HepG2 (cell line): ENCODE data around the gene ACSS2. TPM values are rescaled to one million over a fixed set of nuclear protein-coding genes. Genes with fewer than 3 reads are reported as not detected.

Experiments
- ATF1 ChIP-seq: IDR thresholded peaks from 2 replicates; pipeline ENCODE4 v1.6.1; 2016; ENCODE audit warnings: mild to moderate bottlenecking, control low read depth
- CAMTA2 ChIP-seq: sonication (generic); formaldehyde crosslinking; IDR thresholded peaks from 2 replicates; pipeline ENCODE4 v1.4.0; 2020; ENCODE audit warnings: mild to moderate bottlenecking, missing genetic modification reagents, borderline replicate concordance
- DNMT1 ChIP-seq: sonication (generic); formaldehyde crosslinking; IDR thresholded peaks from 2 replicates; pipeline ENCODE4 v1.5.1; 2020; ENCODE audit warnings: mild to moderate bottlenecking, missing genetic modification reagents
- ERF ChIP-seq: IDR thresholded peaks from 2 replicates; pipeline ENCODE4 v1.6.1; 2018; ENCODE audit warnings: missing biosample characterization, missing genetic modification reagents
- ESRRA ChIP-seq: sonication (generic); formaldehyde crosslinking; IDR thresholded peaks from 2 replicates; pipeline ENCODE4 v1.5.1; 2020; ENCODE audit warnings: mild to moderate bottlenecking, low read depth, missing genetic modification reagents
- FOXC1 ChIP-seq: sonication (generic); formaldehyde crosslinking; IDR thresholded peaks from 2 replicates; pipeline ENCODE4 v1.8.0; 2022; ENCODE audit warnings: mild to moderate bottlenecking, missing genetic modification reagents, borderline replicate concordance
- GATAD1 ChIP-seq: IDR thresholded peaks from 2 replicates; pipeline ENCODE4 v1.6.1; 2016; ENCODE audit warnings: missing genetic modification reagents, missing compliant biosample characterization
- HES4 ChIP-seq: sonication (generic); formaldehyde crosslinking; IDR thresholded peaks from 2 replicates; pipeline ENCODE4 v1.9.0; 2021; ENCODE audit warnings: mild to moderate bottlenecking, missing genetic modification reagents, borderline replicate concordance
- JUN ChIP-seq: sonication (generic); formaldehyde crosslinking; IDR thresholded peaks from 2 replicates; pipeline ENCODE4 v1.4.0; 2020; ENCODE audit warnings: mild to moderate bottlenecking, missing genetic modification reagents
- KDM4B ChIP-seq: sonication (generic); formaldehyde crosslinking; IDR thresholded peaks from 2 replicates; pipeline ENCODE4 v1.4.0; 2020; ENCODE audit warnings: missing genetic modification reagents
- MIER3 ChIP-seq: IDR thresholded peaks from 2 replicates; pipeline ENCODE4 v1.6.1; 2016; ENCODE audit warnings: missing compliant biosample characterization, borderline replicate concordance
- NR2F1 ChIP-seq, 2 experiments: fragments of 450-650 bp in 1 of 2; formaldehyde crosslinking in 1 of 2; IDR thresholded peaks; 2 replicates each; pipeline versions ENCODE4 v1.5.0 to v1.6.1; 2016 to 2020; ENCODE audit warnings: mild to moderate bottlenecking in 1 of 2, missing compliant biosample characterization in 1 of 2, missing genetic modification reagents in 1 of 2, moderate library complexity in 1 of 2
- PHF8 ChIP-seq: sonication (generic); formaldehyde crosslinking; IDR thresholded peaks from 2 replicates; pipeline ENCODE4 v1.5.0; 2020; ENCODE audit warnings: missing genetic modification reagents
- RAD21 ChIP-seq: fragments of 450-650 bp; formaldehyde crosslinking; IDR thresholded peaks from 2 replicates; pipeline ENCODE4 v1.5.0; 2020; ENCODE audit warnings: mild to moderate bottlenecking
- RBM22 ChIP-seq: fragments of 200-400 bp; formaldehyde crosslinking; optimal IDR thresholded peaks from 2 replicates; pipeline ENCODE3; 2017; ENCODE audit warnings: mild to moderate bottlenecking, low read length, moderate library complexity
- RBM39 ChIP-seq: fragments of 200-400 bp; formaldehyde crosslinking; IDR thresholded peaks from one replicate; pipeline ENCODE4 v1.6.1; 2018; ENCODE audit warnings: antibody characterized with exemption, mild to moderate bottlenecking, low read depth, low read length; ENCODE audit not compliant: poor library complexity, severe bottlenecking
- REL ChIP-seq: sonication (generic); formaldehyde crosslinking; conservative IDR thresholded peaks from 2 replicates; pipeline ENCODE4 v1.8.0; 2022; ENCODE audit warnings: mild to moderate bottlenecking, missing genetic modification reagents, moderate library complexity
- SIN3B ChIP-seq: fragments of 150-350 bp; IDR thresholded peaks from 2 replicates; pipeline ENCODE4 v1.6.1; 2014; ENCODE audit warnings: low read length
- SUZ12 ChIP-seq: fragments of 150-350 bp; IDR thresholded peaks from 2 replicates; pipeline ENCODE4 v1.6.1; 2014; ENCODE audit warnings: low read depth, low read length
- ZBTB1 ChIP-seq: sonication (generic); formaldehyde crosslinking; IDR thresholded peaks from 2 replicates; pipeline ENCODE4 v1.4.0; 2020; ENCODE audit warnings: missing genetic modification reagents, borderline replicate concordance
- ZBTB7B ChIP-seq: sonication (generic); formaldehyde crosslinking; IDR thresholded peaks from 2 replicates; pipeline ENCODE4 v1.4.0; 2020; ENCODE audit warnings: missing genetic modification reagents
- ZKSCAN1 ChIP-seq: fragments of 150-350 bp; IDR thresholded peaks from 2 replicates; pipeline ENCODE4 v1.6.1; 2014; ENCODE audit warnings: low read length
- ZNF569 ChIP-seq: sonication (generic); formaldehyde crosslinking; IDR thresholded peaks from 2 replicates; pipeline ENCODE4 v1.5.0; 2020; ENCODE audit warnings: mild to moderate bottlenecking, missing genetic modification reagents, moderate library complexity, borderline replicate concordance
- polyA plus RNA-seq, 8 experiments: library from polyadenylated mRNA; depleted of rRNA in 3 of 8; stranded (reverse) in 7 of 8; unstranded in 1 of 8; fragments of >200 nt; fragmentation: Illumina TruSeq in 4 of 8; extraction: Trizol in 4 of 8; gene quantifications; 2 replicates each; pipeline versions ENCODE4 v1.2.1 to v1.2.3, GENCODE V29; 2011 to 2016; ENCODE audit warnings: low read depth in 4 of 8, missing spikeins in 1 of 8, mixed read lengths in 1 of 8; ENCODE audit not compliant: insufficient read depth in 1 of 8
- total RNA-seq, 5 experiments: library from RNA; depleted of rRNA; stranded (reverse); fragments of >200 nt; fragmentation: Illumina TruSeq; extraction: Trizol; gene quantifications; 2 replicates each; pipeline ENCODE4 v1.2.3, GENCODE V29; 2016; ENCODE audit warnings: low read depth in 1 of 5
- TF ChIP-seq, protein P1 (sequence below): IDR thresholded peaks from 2 replicates; pipeline ENCODE4 v1.6.1; 2016
- TF ChIP-seq, protein P2 (sequence below): sonication (generic); formaldehyde crosslinking; IDR thresholded peaks from 2 replicates; pipeline ENCODE4 v1.4.0; 2020; ENCODE audit warnings: mild to moderate bottlenecking, missing genetic modification reagents
- TF ChIP-seq, protein P3 (sequence below): sonication (generic); formaldehyde crosslinking; conservative IDR thresholded peaks from 2 replicates; pipeline ENCODE4 v1.4.0; 2020; ENCODE audit warnings: missing genetic modification reagents

The ACSS2 gene
- total and polyA plus RNA-seq, 2 of the 13 experiments (the other 11 are each of a cell fraction or from before 2014, with no cell fraction given) = 72.8 to 89.7 TPM

DNA sequence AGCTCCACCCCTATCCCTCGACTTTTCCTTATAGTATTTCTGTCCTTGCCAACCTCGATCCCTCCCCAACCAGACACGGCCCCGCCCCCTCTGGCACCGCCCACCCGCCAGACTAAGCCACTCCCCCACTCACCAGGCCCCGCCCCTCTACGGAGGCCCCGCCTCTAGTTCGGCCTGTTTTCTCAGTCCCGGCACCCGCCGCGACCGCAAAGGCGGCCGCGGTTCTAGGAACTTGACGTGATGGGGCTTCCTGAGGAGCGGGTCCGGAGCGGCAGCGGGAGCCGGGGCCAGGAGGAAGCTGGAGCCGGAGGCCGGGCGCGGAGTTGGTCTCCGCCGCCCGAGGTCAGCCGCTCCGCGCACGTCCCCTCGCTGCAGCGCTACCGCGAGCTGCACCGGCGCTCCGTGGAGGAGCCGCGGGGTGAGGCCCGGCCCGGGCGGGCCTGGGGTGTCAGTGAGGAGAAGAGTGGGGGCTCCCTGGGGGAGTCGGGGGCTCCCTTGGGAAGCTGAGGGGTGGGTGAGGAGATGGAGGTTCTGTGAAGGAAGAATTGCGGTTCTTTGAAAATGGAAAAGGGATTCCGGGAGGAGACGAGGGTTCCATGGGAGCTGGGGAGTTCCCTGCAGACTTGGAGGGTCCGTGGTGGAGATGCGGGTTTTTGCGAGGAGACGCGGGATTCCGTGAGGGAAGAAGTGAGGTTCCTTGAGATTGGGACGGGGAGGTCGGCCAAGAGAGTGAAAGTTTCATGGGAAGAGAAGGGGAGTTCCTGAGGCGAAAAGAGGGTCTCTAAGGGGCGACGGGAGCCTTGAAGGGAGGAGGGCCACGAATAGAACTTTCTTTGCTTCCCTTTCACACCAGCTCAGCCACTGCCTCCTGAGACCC, at the start of gene ACSS2 (continued):
- TF ChIP-seq PHF8 (CRISPR knock-in tag) = peak; percentile 94
- TF ChIP-seq SUZ12 = no peak
- peak; percentile 66; the same call in 1 of the 2 replicates for TF ChIP-seq ZBTB1 (CRISPR knock-in tag)
- TF ChIP-seq JUN (CRISPR knock-in tag) = no peak
- TF ChIP-seq, protein P1, sequence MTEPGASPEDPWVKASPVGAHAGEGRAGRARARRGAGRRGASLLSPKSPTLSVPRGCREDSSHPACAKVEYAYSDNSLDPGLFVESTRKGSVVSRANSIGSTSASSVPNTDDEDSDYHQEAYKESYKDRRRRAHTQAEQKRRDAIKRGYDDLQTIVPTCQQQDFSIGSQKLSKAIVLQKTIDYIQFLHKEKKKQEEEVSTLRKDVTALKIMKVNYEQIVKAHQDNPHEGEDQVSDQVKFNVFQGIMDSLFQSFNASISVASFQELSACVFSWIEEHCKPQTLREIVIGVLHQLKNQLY (CRISPR knock-in tag) = no peak
- TF ChIP-seq NR2F1 (CRISPR knock-in tag; IDR thresholded peaks at IDR 0.05) = peak in 1 of 2 experiments; percentile 17; a peak in 1 of 4 replicates
- no peak for TF ChIP-seq SIN3B
- no peak; the same call in 1 of the 2 replicates for TF ChIP-seq HES4 (CRISPR knock-in tag)
- no peak for TF ChIP-seq ESRRA (CRISPR knock-in tag)
- TF ChIP-seq ZNF569 (CRISPR knock-in tag) = no peak
- TF ChIP-seq ATF1 = 0 out of 2 replicates have a peak, but pooled peaks have one; percentile 9
- 0 out of 2 replicates have a peak, but pooled peaks have one; percentile 2 for TF ChIP-seq GATAD1 (CRISPR knock-in tag)
- peak; percentile 65 for TF ChIP-seq RAD21 (CRISPR knock-in tag)
- TF ChIP-seq, protein P2, sequence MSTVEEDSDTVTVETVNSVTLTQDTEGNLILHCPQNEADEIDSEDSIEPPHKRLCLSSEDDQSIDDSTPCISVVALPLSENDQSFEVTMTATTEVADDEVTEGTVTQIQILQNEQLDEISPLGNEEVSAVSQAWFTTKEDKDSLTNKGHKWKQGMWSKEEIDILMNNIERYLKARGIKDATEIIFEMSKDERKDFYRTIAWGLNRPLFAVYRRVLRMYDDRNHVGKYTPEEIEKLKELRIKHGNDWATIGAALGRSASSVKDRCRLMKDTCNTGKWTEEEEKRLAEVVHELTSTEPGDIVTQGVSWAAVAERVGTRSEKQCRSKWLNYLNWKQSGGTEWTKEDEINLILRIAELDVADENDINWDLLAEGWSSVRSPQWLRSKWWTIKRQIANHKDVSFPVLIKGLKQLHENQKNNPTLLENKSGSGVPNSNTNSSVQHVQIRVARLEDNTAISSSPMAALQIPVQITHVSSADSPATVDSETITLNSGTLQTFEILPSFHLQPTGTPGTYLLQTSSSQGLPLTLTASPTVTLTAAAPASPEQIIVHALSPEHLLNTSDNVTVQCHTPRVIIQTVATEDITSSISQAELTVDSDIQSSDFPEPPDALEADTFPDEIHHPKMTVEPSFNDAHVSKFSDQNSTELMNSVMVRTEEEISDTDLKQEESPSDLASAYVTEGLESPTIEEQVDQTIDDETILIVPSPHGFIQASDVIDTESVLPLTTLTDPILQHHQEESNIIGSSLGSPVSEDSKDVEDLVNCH (CRISPR knock-in tag) = no peak
- no peak for TF ChIP-seq ZBTB7B
- TF ChIP-seq KDM4B (CRISPR knock-in tag) = no peak
- no peak for TF ChIP-seq REL (CRISPR knock-in tag)
- TF ChIP-seq ZKSCAN1 = 0 out of 2 replicates have a peak, but pooled peaks have one; percentile 34
- TF ChIP-seq RBM22 = no peak
- no peak for TF ChIP-seq MIER3
- TF ChIP-seq DNMT1 (CRISPR knock-in tag) = no peak; the same call in 1 of the 2 replicates
- peak; percentile 71; the same call in 1 of the 2 replicates for TF ChIP-seq FOXC1
- TF ChIP-seq, protein P3, sequence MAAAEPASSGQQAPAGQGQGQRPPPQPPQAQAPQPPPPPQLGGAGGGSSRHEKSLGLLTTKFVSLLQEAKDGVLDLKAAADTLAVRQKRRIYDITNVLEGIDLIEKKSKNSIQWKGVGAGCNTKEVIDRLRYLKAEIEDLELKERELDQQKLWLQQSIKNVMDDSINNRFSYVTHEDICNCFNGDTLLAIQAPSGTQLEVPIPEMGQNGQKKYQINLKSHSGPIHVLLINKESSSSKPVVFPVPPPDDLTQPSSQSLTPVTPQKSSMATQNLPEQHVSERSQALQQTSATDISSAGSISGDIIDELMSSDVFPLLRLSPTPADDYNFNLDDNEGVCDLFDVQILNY (CRISPR knock-in tag) = no peak; the same call in 1 of the 2 replicates
- 0 out of 2 replicates have a peak, but pooled peaks have one; percentile 52 for TF ChIP-seq CAMTA2 (CRISPR knock-in tag)
- TF ChIP-seq ERF = 0 out of 2 replicates have a peak, but pooled peaks have one; percentile 4
- no peak for TF ChIP-seq RBM39
